LoVo (cell line): ENCODE data around the gene GUCY2C.

Experiments
- DNase-seq: peaks from one replicate; pipeline ENCODE4 v3.0.0-alpha.2; 2016; ENCODE audit warnings: low spot score

GUCY2C gene

DNA sequence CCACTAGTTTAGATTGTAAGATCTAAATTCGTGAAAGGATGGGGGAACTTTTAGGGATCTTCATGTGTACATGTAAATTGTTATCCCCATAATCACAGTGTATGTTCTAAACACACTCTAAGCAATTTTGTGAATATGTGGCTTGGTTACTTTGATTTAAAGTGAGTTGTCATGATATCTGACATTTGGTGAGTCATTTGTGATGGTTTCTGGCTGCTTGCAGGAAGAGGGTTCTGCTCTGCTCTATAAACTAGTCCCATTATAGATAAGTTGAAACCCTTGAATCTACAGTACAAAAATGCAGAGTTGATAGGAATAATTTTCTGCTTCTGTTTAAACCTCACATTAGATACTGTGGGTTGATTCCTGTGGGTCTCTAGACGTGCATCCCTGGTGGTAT is 14.8 kb downstream of the GUCY2C start:
- DNase-seq: no peak

- no peak for DNase-seq
These were observed 15.2 kb downstream of the GUCY2C start for GRCh38 chr12:14681190-14681589.

DNA sequence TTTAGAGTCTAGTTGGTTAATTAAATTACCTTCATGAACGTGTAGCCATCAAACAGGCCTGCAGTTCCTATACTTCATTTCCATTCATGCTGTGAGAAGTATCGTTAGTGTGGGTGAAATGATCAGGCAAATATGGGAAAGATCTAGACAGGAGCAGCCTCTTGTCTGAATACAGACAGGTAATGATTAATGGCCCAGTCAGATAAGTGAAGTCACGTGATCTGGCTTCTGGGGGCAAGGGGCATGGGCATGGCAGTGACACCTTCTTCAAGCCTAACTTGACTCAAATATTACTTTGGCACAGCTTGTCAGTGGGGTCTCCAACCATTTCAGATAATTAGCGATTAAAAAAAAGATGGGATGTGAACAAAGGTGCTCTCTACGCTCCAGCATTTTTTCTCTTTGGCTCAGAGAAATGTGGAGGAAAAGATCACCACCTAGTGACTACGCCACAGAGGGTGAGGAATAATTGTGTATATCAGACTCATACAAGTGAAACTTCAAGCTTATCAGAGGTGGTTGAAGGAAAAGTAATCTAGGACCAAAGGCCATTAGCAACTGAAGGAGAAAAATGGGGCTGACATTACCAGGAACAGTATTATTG is 17.8 kb downstream of the GUCY2C start:
- no peak for DNase-seq

GRCh38 chr12:14668591-14668990 is 27.8 kb downstream of the GUCY2C start:
- no peak for DNase-seq

- DNase-seq: no peak
These were observed 30.7 kb downstream of the GUCY2C start for GRCh38 chr12:14665354-14666348.

DNA sequence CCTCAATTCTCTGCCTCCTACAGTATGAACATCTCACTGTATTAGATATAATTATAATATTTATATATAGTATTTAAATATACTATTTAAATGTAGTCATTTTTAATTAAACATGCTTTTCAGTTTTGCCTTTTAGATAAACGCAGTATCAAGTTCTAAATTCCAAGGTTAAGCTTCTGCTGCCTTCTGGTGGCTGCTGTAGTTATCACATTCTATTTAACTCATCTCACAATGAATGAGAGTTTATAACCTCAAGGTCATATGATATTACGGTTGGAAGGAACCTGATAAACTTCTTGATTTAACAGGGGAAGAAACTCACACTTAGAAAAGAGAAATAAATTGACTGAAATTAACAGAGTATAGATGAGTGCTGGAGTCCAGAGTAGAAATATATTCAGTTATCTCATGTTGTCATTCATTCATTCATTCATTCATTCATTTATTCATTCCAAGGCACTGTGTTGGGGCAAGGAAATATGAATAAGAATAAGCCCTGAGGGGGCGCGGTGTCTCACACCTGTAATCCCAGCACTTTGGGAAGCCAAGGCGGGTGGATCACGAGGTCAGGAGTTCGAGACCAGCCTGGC is 31.9 kb downstream of the GUCY2C start:
- peak; percentile 72 for DNase-seq

DNA sequence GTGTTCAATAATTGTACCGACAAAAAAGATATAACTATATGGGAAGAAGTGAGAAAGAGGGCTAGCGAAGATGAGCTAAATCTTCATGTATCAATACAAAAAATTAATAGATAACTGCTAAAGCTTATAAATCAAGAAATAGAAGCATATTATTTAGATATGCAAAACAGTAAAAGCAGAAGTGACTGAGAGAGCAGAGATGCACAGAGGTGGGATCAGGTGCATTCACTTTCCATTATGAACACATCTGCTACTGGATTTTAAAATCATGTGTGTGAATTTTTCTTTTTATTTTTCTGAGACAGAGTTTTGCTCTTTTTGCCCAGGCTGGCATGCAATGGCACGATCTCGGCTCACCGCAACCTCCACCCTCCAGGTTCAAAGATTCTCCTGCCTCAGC is 33.4 kb downstream of the GUCY2C start:
- DNase-seq: no peak

- DNase-seq: no peak
These were observed 39.6 kb downstream of the GUCY2C start for GRCh38 chr12:14656846-14657245.

GRCh38 chr12:14655284-14655683 is 41.1 kb downstream of the GUCY2C start:
- no peak for DNase-seq

GRCh38 chr12:14654842-14655241 is 41.6 kb downstream of the GUCY2C start:
- no peak for DNase-seq

DNA sequence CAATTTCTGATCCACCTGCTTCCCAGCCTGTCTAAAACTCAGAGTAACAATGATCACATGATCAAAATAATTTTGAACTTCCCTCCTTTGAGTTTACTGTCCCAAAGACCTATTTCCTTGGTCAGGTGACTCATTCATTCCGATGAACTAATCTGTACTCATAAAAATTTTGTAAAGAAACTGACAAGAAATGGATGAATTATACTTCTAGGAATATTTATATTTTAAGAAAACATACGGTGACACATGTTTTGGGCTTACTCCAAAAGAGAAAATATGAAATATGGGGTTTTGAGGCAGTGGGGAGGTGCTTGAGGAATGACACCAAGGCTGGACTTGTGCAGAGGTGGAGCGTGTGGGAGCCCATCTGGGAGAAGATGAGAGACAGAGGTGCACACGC is 42.0 kb downstream of the GUCY2C start:
- DNase-seq: no peak

GRCh38 chr12:14652483-14652882 is 43.9 kb downstream of the GUCY2C start:
- no peak for DNase-seq

DNA sequence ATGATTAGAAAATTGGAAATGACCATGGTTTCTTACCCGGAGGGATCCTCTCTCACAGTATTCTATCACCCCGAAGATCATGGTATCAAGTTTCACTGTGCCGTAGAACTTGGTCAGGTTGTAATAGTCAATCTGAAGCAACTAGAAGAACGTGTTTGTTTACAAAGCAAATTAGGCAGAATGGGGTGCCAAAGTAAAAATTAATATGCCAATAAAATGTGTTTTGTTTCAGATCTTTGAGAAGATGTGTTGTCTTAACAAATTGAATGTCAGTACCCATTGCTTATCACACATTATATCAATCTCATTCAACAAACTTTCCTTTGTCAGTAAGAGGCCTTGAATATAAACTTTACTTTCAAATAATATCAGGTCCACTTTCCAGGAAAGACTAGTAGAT is 45.0 kb downstream of the GUCY2C start:
- no peak for DNase-seq

DNA sequence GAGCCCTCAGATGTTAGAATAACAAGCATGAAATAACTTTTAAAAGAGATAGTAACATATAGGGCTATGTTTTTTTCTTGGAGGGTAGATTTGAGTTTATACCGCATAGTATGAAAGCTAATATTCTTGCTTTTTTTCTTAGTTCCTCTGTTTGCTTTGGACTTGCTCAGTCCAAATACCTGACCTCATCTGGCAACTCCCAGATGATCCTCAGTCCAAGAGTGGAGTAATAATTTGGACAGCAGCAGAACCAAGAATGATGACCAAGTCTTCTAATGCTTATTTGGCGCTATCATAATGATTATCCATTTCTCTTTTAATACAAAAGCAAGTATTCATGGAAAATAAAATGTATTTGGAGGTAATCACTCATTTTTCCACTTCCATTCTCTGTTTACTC is 45.6 kb downstream of the GUCY2C start:
- no peak for DNase-seq

GRCh38 chr12:14647028-14647750 is 49.2 kb downstream of the GUCY2C start:
- DNase-seq: no peak

DNA sequence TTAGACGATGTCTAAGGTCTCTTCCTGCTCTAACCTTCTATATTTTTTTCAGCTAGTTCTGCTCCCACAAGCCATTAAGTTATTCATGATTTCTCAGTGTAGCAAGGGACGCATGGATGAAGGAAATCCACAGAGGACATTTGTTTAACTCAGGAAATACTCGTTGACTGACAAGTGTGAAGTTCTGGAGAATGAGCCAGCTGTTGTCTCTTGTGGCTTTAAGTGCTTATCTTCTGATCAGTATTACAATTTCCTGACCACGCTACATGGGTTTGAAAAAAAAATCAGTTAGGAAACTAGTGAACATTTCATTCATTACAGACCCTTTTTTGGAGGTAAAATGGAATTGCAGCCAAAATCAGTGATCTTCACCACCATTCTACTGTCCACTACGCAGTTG is 53.1 kb downstream of the GUCY2C start:
- no peak for DNase-seq

GRCh38 chr12:14638066-14638465 is 58.3 kb downstream of the GUCY2C start:
- DNase-seq: no peak

DNA sequence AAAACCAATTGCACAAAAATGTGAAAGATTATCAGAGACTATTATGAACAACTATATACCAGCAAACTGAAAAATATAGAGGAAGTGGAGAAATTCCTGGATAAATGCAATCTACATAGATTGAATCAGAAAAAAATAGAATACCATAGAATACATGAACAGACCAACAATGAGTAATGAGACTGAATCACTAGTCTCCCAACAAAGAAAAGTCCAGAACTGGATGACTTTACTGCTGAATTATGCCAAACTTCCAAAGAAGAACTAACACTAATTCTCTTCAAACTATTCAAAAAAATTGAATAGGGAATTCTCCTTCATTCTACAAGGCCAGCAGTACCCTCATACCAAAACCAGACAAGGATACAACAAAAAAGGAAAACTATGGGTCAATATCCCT is 60.6 kb downstream of the GUCY2C start:
- DNase-seq: no peak

- no peak for DNase-seq
These were observed 65.6 kb downstream of the GUCY2C start for GRCh38 chr12:14630793-14631192.

- peak; percentile 87 for DNase-seq
These were observed 66.3 kb downstream of the GUCY2C start for GRCh38 chr12:14629832-14630710.

GRCh38 chr12:14628771-14629170 is 67.6 kb downstream of the GUCY2C start:
- DNase-seq: peak; percentile 39
